ENCODE measurements around the gene HADHB. TPM values are rescaled to one million over a fixed set of nuclear protein-coding genes. Genes with fewer than 3 reads are reported as not detected.

The HADHB gene
- total RNA-seq, 1 donor from 2014 or later = 79.4 TPM

DNA sequence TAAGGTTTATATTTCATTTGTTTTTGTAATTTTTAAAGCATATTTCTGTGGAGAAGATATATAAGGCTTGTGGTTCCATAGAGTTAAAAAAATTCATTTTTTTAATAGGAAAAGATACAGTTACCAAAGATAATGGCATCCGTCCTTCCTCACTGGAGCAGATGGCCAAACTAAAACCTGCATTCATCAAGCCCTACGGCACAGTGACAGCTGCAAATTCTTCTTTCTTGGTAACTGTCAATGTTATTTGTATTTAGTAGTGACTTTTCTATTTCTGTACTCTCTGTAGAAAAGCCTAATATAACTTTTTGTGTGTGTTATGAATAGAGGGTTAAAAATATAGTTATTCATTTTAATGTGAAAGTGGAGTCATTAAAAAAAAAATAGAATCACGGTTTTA, 35.1 kb downstream of the HADHB start:
- no peak overlapping the region for H3K4me3 Mint-ChIP-seq
- TF ChIP-seq, protein P1, sequence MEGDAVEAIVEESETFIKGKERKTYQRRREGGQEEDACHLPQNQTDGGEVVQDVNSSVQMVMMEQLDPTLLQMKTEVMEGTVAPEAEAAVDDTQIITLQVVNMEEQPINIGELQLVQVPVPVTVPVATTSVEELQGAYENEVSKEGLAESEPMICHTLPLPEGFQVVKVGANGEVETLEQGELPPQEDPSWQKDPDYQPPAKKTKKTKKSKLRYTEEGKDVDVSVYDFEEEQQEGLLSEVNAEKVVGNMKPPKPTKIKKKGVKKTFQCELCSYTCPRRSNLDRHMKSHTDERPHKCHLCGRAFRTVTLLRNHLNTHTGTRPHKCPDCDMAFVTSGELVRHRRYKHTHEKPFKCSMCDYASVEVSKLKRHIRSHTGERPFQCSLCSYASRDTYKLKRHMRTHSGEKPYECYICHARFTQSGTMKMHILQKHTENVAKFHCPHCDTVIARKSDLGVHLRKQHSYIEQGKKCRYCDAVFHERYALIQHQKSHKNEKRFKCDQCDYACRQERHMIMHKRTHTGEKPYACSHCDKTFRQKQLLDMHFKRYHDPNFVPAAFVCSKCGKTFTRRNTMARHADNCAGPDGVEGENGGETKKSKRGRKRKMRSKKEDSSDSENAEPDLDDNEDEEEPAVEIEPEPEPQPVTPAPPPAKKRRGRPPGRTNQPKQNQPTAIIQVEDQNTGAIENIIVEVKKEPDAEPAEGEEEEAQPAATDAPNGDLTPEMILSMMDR (IDR thresholded peaks at IDR 0.05; ENCODE audit: unreplicated experiment) = no peak
- H3K27me3 Mint-ChIP-seq (ENCODE audit: low read depth) = no peaks in the 10 kb centered on the region
- H3K9me3 Mint-ChIP-seq = no peaks in the 10 kb centered on the region
- H3K36me3 Mint-ChIP-seq = peaks cover 51% of the 10 kb centered on the region
- H3K4me1 Mint-ChIP-seq = no peaks in the 10 kb centered on the region
- no peak overlapping the region for H3K27ac Mint-ChIP-seq
- no peak for DNase-seq (ENCODE audit: low spot score in 2 of 2, unreplicated experiment in 2 of 2)

DNA sequence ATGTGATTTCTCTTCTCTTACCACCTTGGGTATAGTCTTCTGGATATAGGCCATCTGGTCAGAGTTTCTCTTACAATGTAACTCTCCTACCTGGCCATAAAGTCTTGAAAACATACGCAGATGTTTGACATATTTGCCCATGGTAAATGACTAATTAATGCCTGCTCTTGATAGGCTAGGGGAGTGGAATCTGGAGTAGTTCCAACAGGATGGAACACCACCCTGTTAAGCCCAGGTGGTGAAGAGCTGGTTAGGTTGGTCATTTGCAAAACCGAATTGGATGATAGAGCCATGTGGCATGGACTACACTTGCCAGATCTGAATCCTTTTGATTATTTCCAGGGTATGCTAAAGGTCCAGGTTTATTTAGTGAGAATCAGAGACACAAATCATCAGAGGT, 36.5 kb downstream of the HADHB start:
- H3K36me3 Mint-ChIP-seq = peaks cover 56% of the 10 kb centered on the region
- no peak overlapping the region for H3K4me3 Mint-ChIP-seq
- TF ChIP-seq, protein P1 (IDR thresholded peaks at IDR 0.05; ENCODE audit: unreplicated experiment) = no peak
- no peak overlapping the region for H3K27ac Mint-ChIP-seq
- no peaks in the 10 kb centered on the region for H3K9me3 Mint-ChIP-seq
- H3K4me1 Mint-ChIP-seq = no peaks in the 10 kb centered on the region
- no peaks in the 10 kb centered on the region for H3K27me3 Mint-ChIP-seq (ENCODE audit: low read depth)
- no peak for DNase-seq (ENCODE audit: low spot score in 2 of 2, unreplicated experiment in 2 of 2)

DNA sequence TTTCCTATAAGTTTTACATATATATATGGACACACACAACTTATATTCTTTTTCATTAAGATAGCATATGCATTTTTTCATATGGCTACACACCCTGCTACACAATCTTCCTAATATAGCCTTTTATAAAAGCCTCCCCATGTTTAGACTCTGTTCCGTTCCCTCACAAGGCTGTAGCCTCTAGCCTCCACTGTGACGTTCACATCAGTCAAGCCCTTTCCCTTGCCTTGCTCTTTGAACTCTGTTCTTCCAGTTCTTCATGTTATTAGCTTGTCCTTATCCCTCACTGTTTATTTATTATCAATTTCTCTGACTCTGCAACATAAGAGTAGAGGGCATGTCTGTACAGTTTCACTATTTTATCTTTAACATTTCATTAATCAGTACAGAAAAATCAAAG, 38.9 kb downstream of the HADHB start:
- TF ChIP-seq, protein P1 (IDR thresholded peaks at IDR 0.05; ENCODE audit: unreplicated experiment) = no peak
- Mint-ChIP-seq H3K27me3 (ENCODE audit: low read depth) (no peaks in the 10 kb centered on the region), H3K9me3 (no peaks in the 10 kb centered on the region), H3K27ac (no peak overlapping the region), H3K36me3 (peaks cover 56% of the 10 kb centered on the region), H3K4me3 (no peak overlapping the region), H3K4me1 (no peaks in the 10 kb centered on the region)
- no peak for DNase-seq (ENCODE audit: low spot score in 2 of 2, unreplicated experiment in 2 of 2)

DNA sequence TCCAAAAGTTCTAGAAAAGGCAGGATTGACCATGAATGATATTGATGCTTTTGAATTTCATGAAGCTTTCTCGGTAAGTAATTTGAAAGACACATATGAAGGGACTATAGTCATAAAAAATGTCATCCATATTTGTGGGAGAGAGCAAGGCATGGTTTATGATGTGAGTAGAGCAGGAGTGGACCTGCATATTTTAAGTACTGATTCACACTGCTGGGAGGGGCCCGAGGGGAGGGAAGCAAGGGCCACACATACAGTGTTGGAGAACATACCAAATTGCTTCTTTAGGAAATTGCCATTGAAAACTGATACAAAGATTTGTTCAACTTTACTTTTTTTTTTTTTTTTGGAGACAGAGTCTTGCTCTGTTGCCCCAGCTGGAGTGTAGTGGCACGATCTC, 39.4 kb downstream of the HADHB start:
- no peak for DNase-seq (ENCODE audit: low spot score in 2 of 2, unreplicated experiment in 2 of 2)
- H3K4me1 Mint-ChIP-seq = no peaks in the 10 kb centered on the region
- H3K36me3 Mint-ChIP-seq = peaks cover 51% of the 10 kb centered on the region
- H3K4me3 Mint-ChIP-seq = no peak overlapping the region
- H3K27me3 Mint-ChIP-seq (ENCODE audit: low read depth) = no peaks in the 10 kb centered on the region
- H3K27ac Mint-ChIP-seq = no peak overlapping the region
- no peaks in the 10 kb centered on the region for H3K9me3 Mint-ChIP-seq
- TF ChIP-seq, protein P1 (IDR thresholded peaks at IDR 0.05; ENCODE audit: unreplicated experiment) = no peak

DNA sequence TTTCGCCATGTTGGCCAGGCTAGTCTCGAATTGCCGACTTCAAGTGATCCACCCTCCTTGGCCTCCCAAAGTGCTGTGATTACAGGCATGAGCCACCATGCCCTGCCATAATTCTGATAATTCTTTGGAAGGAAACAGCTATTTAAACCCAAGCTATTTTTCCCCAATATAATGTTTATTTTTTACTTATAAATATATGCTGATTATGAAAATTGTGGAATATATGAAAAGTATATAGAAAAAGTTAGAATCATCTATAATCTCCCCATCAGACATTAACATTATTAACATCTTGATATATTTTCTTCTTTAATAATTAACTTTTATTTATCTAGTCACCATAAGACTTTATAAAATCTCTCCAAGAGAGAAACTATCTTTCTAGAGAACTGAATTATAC, 41.2 kb downstream of the HADHB start:
- Mint-ChIP-seq H3K27me3 (ENCODE audit: low read depth) (no peaks in the 10 kb centered on the region), H3K36me3 (peaks cover 45% of the 10 kb centered on the region), H3K4me1 (no peaks in the 10 kb centered on the region), H3K27ac (no peak overlapping the region), H3K9me3 (no peaks in the 10 kb centered on the region), H3K4me3 (no peak overlapping the region)
- no peak for DNase-seq (ENCODE audit: low spot score in 2 of 2, unreplicated experiment in 2 of 2)
- TF ChIP-seq, protein P1 (IDR thresholded peaks at IDR 0.05; ENCODE audit: unreplicated experiment) = no peak

DNA sequence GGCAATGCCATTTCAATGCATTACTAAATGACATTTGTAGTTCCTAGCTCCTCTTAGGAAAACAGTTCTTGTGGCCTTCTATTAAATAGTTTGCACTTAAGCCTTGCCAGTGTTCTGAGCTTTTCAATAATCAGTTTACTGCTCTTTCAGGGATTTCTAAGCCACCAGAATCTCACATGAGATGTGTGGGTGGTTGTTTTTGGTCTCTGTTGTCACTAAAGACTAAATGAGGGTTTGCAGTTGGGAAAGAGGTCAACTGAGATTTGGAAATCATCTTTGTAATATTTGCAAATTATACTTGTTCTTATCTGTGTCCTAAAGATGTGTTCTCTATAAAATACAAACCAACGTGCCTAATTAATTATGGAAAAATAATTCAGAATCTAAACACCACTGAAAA, 45.3 kb downstream of the HADHB start:
- Mint-ChIP-seq H3K27me3 (ENCODE audit: low read depth) (no peaks in the 10 kb centered on the region), H3K4me3 (no peak overlapping the region), H3K9me3 (no peaks in the 10 kb centered on the region), H3K36me3 (peaks cover 22% of the 10 kb centered on the region), H3K4me1 (peaks cover 8% of the 10 kb centered on the region), H3K27ac (no peak overlapping the region)
- TF ChIP-seq, protein P1 (IDR thresholded peaks at IDR 0.05; ENCODE audit: unreplicated experiment) = no peak
- no peak for DNase-seq (ENCODE audit: low spot score in 2 of 2, unreplicated experiment in 2 of 2)
